ENCODE measurements around the gene PTPRE. TPM values are rescaled to one million over a fixed set of nuclear protein-coding genes. Genes with fewer than 3 reads are reported as not detected.
"Not testable (repeated sequence)": the region's sequence is repeated elsewhere in the genome, so short reads cannot be mapped to it uniquely, and the experiment has no call there.

PTPRE gene
- polyA plus RNA-seq, 4 donors: 4.5 to 7.5 (median 6.6) TPM

- no peak for DNase-seq (ENCODE audit: low read depth in 4 of 4, low spot score in 2 of 4)
Observed at GRCh38 chr10:127974911-127975310, 68.0 kb downstream of the PTPRE start.

GRCh38 chr10:127976286-127976685, 69.4 kb downstream of the PTPRE start:
- DNase-seq (ENCODE audit: low read depth in 4 of 4, low spot score in 2 of 4): no peak

- no peak for DNase-seq (ENCODE audit: low read depth in 4 of 4, low spot score in 2 of 4)
Observed at GRCh38 chr10:127976701-127977356, 69.9 kb downstream of the PTPRE start.

GRCh38 chr10:127977357-127978009, 70.6 kb downstream of the PTPRE start:
- no peak for DNase-seq (ENCODE audit: low read depth in 4 of 4, low spot score in 2 of 4)

GRCh38 chr10:127978481-127978880, 71.6 kb downstream of the PTPRE start:
- DNase-seq (ENCODE audit: low read depth in 4 of 4, low spot score in 2 of 4): no peak

- DNase-seq (ENCODE audit: low read depth in 4 of 4, low spot score in 2 of 4): no peak
Observed at GRCh38 chr10:127979045-127979444, 72.1 kb downstream of the PTPRE start.

GRCh38 chr10:127979566-127979965, 72.7 kb downstream of the PTPRE start:
- no peak for DNase-seq (ENCODE audit: low read depth in 4 of 4, low spot score in 2 of 4)

- no peak for DNase-seq (ENCODE audit: low read depth in 4 of 4, low spot score in 2 of 4)
Observed at GRCh38 chr10:127980898-127981297, 74.0 kb downstream of the PTPRE start.

- DNase-seq (ENCODE audit: low read depth in 4 of 4, low spot score in 2 of 4): no peak
Observed at GRCh38 chr10:127982601-127983000, 75.7 kb downstream of the PTPRE start.

GRCh38 chr10:127983344-127984100, 76.6 kb downstream of the PTPRE start:
- DNase-seq (ENCODE audit: low read depth in 4 of 4, low spot score in 2 of 4): no peak

- no peak for DNase-seq (ENCODE audit: low read depth in 4 of 4, low spot score in 2 of 4)
Observed at GRCh38 chr10:127984945-127985344, 78.0 kb downstream of the PTPRE start.

- no peak for DNase-seq (ENCODE audit: low read depth in 4 of 4, low spot score in 2 of 4)
Observed at GRCh38 chr10:127986531-127987466, 79.9 kb downstream of the PTPRE start.

- DNase-seq (ENCODE audit: low read depth in 4 of 4, low spot score in 2 of 4): no peak
Observed at GRCh38 chr10:127987467-127988380, 80.8 kb downstream of the PTPRE start.

- DNase-seq (ENCODE audit: low read depth in 4 of 4, low spot score in 2 of 4): no peak
Observed at GRCh38 chr10:127989481-127990012, 82.6 kb downstream of the PTPRE start.

- not testable (repeated sequence) for DNase-seq (ENCODE audit: low read depth in 4 of 4, low spot score in 2 of 4)
Observed at GRCh38 chr10:127990132-127990788, 83.4 kb downstream of the PTPRE start.

GRCh38 chr10:127990846-127991542, 84.1 kb downstream of the PTPRE start:
- no peak for DNase-seq (ENCODE audit: low read depth in 4 of 4, low spot score in 2 of 4)

- DNase-seq (ENCODE audit: low read depth in 4 of 4, low spot score in 2 of 4): no peak
Observed at GRCh38 chr10:127991543-127992255, 84.8 kb downstream of the PTPRE start.

All from left renal cortex interstitium (tissue), 4 donors.